Gastrocnemius medialis (tissue), 4 donors: ENCODE measurements around the gene UCN3. TPM values are rescaled to one million over a fixed set of nuclear protein-coding genes. Genes with fewer than 3 reads are reported as not detected.

ENCODE experiments used
- ATAC-seq, 2 donors: fragments of 150-250 bp; one replicate each; pipeline ENCODE4 v1.9.1; 2016
- DNase-seq, 2 donors: peaks; one replicate each; pipeline ENCODE4 v3.0.0-alpha.2; 2019
- H3K27ac ChIP-seq, 4 donors: fragments of 200-600 bp; sonication (generic); 1 replicate in 1 of 4; 2 replicates in 3 of 4; pipeline ENCODE4 v1.5.1; 2016 to 2018; ENCODE audit warnings: mild to moderate bottlenecking in 2 of 4, moderate library complexity in 1 of 4
- H3K27me3 ChIP-seq, 3 donors: fragments of 200-600 bp; sonication (generic) in 2 of 3; 1 replicate in 1 of 3; 2 replicates in 2 of 3; pipeline versions ENCODE4 v1.5.1 to v1.6.0; 2016 to 2019; ENCODE audit warnings: mild to moderate bottlenecking in 1 of 3, moderate library complexity in 1 of 3
- H3K36me3 ChIP-seq, 2 donors: fragments of 200-600 bp; sonication (generic) in 1 of 2; one replicate each; pipeline ENCODE4 v1.5.1; 2017 to 2018
- H3K4me1 ChIP-seq, 2 donors: fragments of 200-600 bp; sonication (generic) in 1 of 2; one replicate each; pipeline ENCODE4 v1.5.1; 2016 to 2017; ENCODE audit warnings: mild to moderate bottlenecking in 2 of 2
- H3K4me3 ChIP-seq, 4 donors: fragments of 200-600 bp; sonication (generic) in 3 of 4; 1 replicate in 1 of 4; 2 replicates in 3 of 4; pipeline ENCODE4 v1.5.1; 2016 to 2019; ENCODE audit warnings: mild to moderate bottlenecking in 2 of 4
- H3K9me3 ChIP-seq, 3 donors: fragments of 200-600 bp; sonication (generic) in 2 of 3; 1 replicate in 1 of 3; 2 replicates in 2 of 3; pipeline ENCODE4 v1.5.1; 2016 to 2019
- POLR2A ChIP-seq, 2 donors: fragments of 450-650 bp; IDR thresholded peaks; one replicate each; pipeline ENCODE4 v1.6.1; 2017; ENCODE audit warnings: antibody characterized with exemption in 2 of 2, mild to moderate bottlenecking in 2 of 2, moderate library complexity in 2 of 2
- in situ Hi-C, 4 donors: fragments of 200-750 bp; cut with MboI; loops; one replicate each; pipeline versions ENCODE4 v1.15.0 to v1.8.0; 2017; ENCODE audit warnings: low sequenced_read_pairs in 4 of 4
- intact Hi-C: fragments of 100-400 bp; cut with DNase I; formaldehyde crosslinking; loops from one replicate; pipeline ENCODE4 v1.15.1; 2023; ENCODE audit warnings: low total_unique reads
- total RNA-seq, 4 donors: library from RNA; depleted of rRNA; stranded (reverse); fragments of >200 nt; gene quantifications; one replicate each; pipeline versions ENCODE4 v1.1.0 to v1.2.3, GENCODE V29; 2016
- TF ChIP-seq, protein P1 (sequence below), 5 experiments: fragments of 450-650 bp in 3 of 5; fragments of 200-600 bp in 2 of 5; sonication (generic) in 2 of 5; IDR thresholded peaks in 4 of 5; conservative IDR thresholded peaks in 1 of 5; 1 replicate in 4 of 5; 2 replicates in 1 of 5; pipeline ENCODE4 v1.5.1; 2016 to 2019; ENCODE audit warnings: antibody characterized with exemption in 5 of 5, mild to moderate bottlenecking in 3 of 5, moderate library complexity in 3 of 5

Gene UCN3
- total RNA-seq, 4 donors from 2014 or later, result not detected

DNA sequence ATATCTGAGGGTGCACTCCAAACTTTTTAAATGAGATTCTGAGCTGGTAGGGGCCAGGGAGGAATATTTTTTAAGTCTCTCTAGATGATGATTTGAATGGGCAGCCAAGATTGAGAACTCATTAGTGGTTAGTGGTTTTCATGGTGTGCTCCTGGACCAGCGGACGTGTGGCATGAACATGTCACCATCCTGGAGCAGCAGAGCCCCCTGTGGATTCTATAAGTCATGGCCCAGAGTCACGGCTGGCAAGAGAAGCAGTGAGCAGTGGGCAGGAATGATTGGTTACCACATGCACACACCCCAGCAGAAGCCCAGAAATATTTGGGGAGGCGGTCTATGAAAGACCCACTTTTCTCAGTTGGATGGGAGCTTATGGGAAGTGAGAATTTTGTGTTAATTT lies 21.2 kb upstream of the UCN3 start:
- no peaks in the 10 kb centered on the region for H3K27me3 ChIP-seq
- intact Hi-C loops (no loop called here), in situ Hi-C loops (no loop called here)
- ATAC-seq, result no peak
- H3K4me3 ChIP-seq, result no peak overlapping the region
- no peaks in the 10 kb centered on the region for H3K9me3 ChIP-seq
- H3K4me1 ChIP-seq, result no peaks in the 10 kb centered on the region
- TF ChIP-seq, protein P1, sequence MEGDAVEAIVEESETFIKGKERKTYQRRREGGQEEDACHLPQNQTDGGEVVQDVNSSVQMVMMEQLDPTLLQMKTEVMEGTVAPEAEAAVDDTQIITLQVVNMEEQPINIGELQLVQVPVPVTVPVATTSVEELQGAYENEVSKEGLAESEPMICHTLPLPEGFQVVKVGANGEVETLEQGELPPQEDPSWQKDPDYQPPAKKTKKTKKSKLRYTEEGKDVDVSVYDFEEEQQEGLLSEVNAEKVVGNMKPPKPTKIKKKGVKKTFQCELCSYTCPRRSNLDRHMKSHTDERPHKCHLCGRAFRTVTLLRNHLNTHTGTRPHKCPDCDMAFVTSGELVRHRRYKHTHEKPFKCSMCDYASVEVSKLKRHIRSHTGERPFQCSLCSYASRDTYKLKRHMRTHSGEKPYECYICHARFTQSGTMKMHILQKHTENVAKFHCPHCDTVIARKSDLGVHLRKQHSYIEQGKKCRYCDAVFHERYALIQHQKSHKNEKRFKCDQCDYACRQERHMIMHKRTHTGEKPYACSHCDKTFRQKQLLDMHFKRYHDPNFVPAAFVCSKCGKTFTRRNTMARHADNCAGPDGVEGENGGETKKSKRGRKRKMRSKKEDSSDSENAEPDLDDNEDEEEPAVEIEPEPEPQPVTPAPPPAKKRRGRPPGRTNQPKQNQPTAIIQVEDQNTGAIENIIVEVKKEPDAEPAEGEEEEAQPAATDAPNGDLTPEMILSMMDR (IDR thresholded peaks at IDR 0.05 in 4 of 5, conservative IDR thresholded peaks at IDR 0.05 in 1 of 5), result no peak
- TF ChIP-seq POLR2A (IDR thresholded peaks at IDR 0.05), result no peak
- DNase-seq, result no peak
- no peak overlapping the region for H3K27ac ChIP-seq
- H3K36me3 ChIP-seq, result no peaks in the 10 kb centered on the region

DNA sequence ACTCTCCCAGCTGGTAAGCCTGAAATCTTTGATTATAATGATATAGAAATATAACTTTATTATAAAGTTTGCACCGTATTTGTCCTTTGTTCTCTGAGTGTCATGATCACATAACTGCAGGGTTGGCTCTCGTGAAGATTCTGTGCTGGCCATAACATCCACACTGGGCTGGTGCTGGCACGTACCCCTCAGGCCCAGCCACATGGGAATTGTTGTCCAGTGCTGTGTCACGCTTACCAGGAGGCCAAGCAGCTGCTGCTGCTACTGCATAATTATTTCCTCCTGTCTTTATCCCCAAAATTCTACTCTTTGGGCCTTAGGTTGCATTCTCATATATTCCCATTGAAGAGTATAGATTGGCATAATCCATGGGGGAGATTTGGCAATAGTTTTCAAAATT lies 20.8 kb upstream of the UCN3 start:
- Histone ChIP-seq H3K4me1 (no peaks in the 10 kb centered on the region), H3K9me3 (no peaks in the 10 kb centered on the region), H3K4me3 (no peak overlapping the region), H3K27ac (no peak overlapping the region), H3K36me3 (no peaks in the 10 kb centered on the region), H3K27me3 (no peaks in the 10 kb centered on the region)
- intact Hi-C loops, result no loop called here
- in situ Hi-C loops, result no loop called here
- DNase-seq (no peak), ATAC-seq (no peak)
- TF ChIP-seq POLR2A (IDR thresholded peaks at IDR 0.05), result no peak
- TF ChIP-seq, protein P1 (IDR thresholded peaks at IDR 0.05 in 4 of 5, conservative IDR thresholded peaks at IDR 0.05 in 1 of 5), result no peak

DNA sequence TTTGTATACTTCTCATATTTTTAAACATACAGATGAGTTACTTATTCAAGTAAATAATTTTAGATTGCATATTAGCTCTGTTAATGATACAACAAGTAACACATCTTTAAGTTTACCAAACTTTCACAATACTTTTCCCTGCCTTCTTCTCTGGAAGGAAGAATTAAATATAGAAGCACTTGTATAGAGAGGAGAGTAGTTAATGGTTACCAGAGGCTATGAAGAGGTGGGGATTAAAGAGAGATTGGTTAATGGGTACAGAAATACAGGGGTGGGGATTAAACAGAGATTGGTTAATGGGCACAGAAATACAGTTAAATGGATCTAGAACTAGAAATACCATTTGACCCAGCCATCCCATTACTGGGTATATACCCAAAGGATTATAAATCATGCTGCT lies 20.0 kb upstream of the UCN3 start:
- TF ChIP-seq, protein P1 (IDR thresholded peaks at IDR 0.05 in 4 of 5, conservative IDR thresholded peaks at IDR 0.05 in 1 of 5), result no peak
- TF ChIP-seq POLR2A (IDR thresholded peaks at IDR 0.05), result no peak
- Histone ChIP-seq H3K36me3 (no peaks in the 10 kb centered on the region), H3K9me3 (no peaks in the 10 kb centered on the region), H3K27ac (no peak overlapping the region), H3K27me3 (no peaks in the 10 kb centered on the region), H3K4me3 (no peak overlapping the region), H3K4me1 (no peaks in the 10 kb centered on the region)
- intact Hi-C loops, result no loop called here
- no peak for DNase-seq
- ATAC-seq, result no peak
- in situ Hi-C loops, result no loop called here

DNA sequence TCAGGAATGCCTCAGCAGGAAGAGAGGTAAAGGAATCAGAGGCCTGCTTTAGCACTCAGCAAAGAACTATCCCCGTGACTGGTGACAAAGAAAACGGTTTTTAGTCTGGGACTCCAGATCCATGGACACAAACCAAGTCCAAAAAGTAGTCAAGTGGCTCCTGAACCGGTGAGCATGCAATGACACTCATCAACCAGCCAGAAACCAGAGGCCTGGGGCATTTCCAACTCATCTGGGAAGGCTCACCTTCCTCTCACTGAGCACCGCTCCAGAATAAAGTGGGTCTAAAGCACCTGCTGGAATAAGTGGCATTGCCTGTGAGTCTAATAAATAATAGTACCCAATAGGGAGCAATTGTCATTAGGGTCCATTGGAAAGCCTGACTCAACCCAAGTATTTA lies 17.9 kb upstream of the UCN3 start:
- no peak overlapping the region for H3K27ac ChIP-seq
- H3K9me3 ChIP-seq, result no peaks in the 10 kb centered on the region
- in situ Hi-C loops, result no loop called here
- ATAC-seq (no peak), DNase-seq (no peak)
- H3K4me3 ChIP-seq, result no peak overlapping the region
- intact Hi-C loops, result no loop called here
- H3K36me3 ChIP-seq, result no peaks in the 10 kb centered on the region
- TF ChIP-seq, protein P1 (IDR thresholded peaks at IDR 0.05 in 4 of 5, conservative IDR thresholded peaks at IDR 0.05 in 1 of 5), result no peak
- TF ChIP-seq POLR2A (IDR thresholded peaks at IDR 0.05), result no peak
- no peaks in the 10 kb centered on the region for H3K4me1 ChIP-seq
- no peaks in the 10 kb centered on the region for H3K27me3 ChIP-seq

DNA sequence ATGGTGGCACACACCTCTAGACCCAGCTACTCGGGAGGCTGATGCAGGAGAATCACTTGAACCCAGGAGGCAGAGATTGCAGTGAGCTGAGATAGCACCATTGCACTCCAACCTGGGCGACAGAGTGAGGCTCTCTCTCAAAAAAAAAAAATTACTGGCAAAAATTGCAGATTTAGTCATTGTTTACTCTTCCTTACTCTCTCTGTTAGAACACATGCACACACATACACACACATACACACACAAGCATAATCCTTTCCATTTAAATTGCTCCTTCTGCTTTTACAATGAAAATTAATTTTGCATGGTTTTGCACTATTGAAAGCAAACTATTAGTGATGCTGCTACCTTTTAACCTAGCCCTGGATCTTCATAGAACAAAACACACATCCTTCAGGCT lies 15.4 kb upstream of the UCN3 start:
- intact Hi-C loops, result no loop called here
- no peak for TF ChIP-seq POLR2A (IDR thresholded peaks at IDR 0.05)
- TF ChIP-seq, protein P1 (IDR thresholded peaks at IDR 0.05 in 4 of 5, conservative IDR thresholded peaks at IDR 0.05 in 1 of 5), result no peak

More for the DNA sequence above, 15.4 kb upstream of the UCN3 start:
- ATAC-seq (no peak), DNase-seq (no peak)
- Histone ChIP-seq H3K9me3 (no peaks in the 10 kb centered on the region), H3K36me3 (no peaks in the 10 kb centered on the region), H3K27me3 (no peaks in the 10 kb centered on the region), H3K4me3 (no peak overlapping the region), H3K27ac (no peak overlapping the region), H3K4me1 (no peaks in the 10 kb centered on the region)
- in situ Hi-C loops, result no loop called here
